NCI-H2227 (cell line): ENCODE results near the gene CCDC112.
"Not testable (repeated sequence)": the region's sequence is repeated elsewhere in the genome, so short reads cannot be mapped to it uniquely, and the experiment has no call there.

Experiments used
- DNase-seq: peaks from one replicate; lab custom pipeline; 2025; ENCODE audit not compliant: unreplicated experiment; lab: John Stamatoyannopoulos, UW

Gene CCDC112

GRCh38 chr5:115296124-115297022 is at the start of gene CCDC112:
Gene CCDC112, minus strand, starts transcription at chr5:115296654. Its CDS starts 111 bp downstream, at chr5:115296543.
- peak; percentile 78 for DNase-seq

GRCh38 chr5:115345344-115345743 is 48.9 kb upstream of the CCDC112 start:
- DNase-seq, result no peak

- DNase-seq, result no peak
Observed at GRCh38 chr5:115343855-115344254, 47.4 kb upstream of the CCDC112 start.

- DNase-seq, result no peak
Observed at GRCh38 chr5:115342590-115343377, 46.3 kb upstream of the CCDC112 start.

GRCh38 chr5:115341745-115342144 is 45.3 kb upstream of the CCDC112 start:
- no peak for DNase-seq

GRCh38 chr5:115338851-115339250 is 42.4 kb upstream of the CCDC112 start:
- no peak for DNase-seq

- DNase-seq, result no peak
Observed at GRCh38 chr5:115337882-115338281, 41.4 kb upstream of the CCDC112 start.

GRCh38 chr5:115336964-115337363 is 40.5 kb upstream of the CCDC112 start:
- no peak for DNase-seq

GRCh38 chr5:115336201-115336720 is 39.8 kb upstream of the CCDC112 start:
- DNase-seq, result no peak

GRCh38 chr5:115335301-115335700 is 38.8 kb upstream of the CCDC112 start:
- DNase-seq, result no peak

- DNase-seq, result no peak
Observed at GRCh38 chr5:115333164-115333563, 36.7 kb upstream of the CCDC112 start.

GRCh38 chr5:115330830-115331229 is 34.4 kb upstream of the CCDC112 start:
- DNase-seq, result no peak

GRCh38 chr5:115329475-115329874 is 33.0 kb upstream of the CCDC112 start:
- DNase-seq, result peak; percentile 86

GRCh38 chr5:115328617-115329274 is 32.3 kb upstream of the CCDC112 start:
- not testable (repeated sequence) for DNase-seq

- no peak for DNase-seq
Observed at GRCh38 chr5:115325296-115325959, 29.0 kb upstream of the CCDC112 start.

- no peak for DNase-seq
Observed at GRCh38 chr5:115324021-115324420, 27.6 kb upstream of the CCDC112 start.

- no peak for DNase-seq
Observed at GRCh38 chr5:115322729-115323128, 26.3 kb upstream of the CCDC112 start.

GRCh38 chr5:115321309-115321708 is 24.9 kb upstream of the CCDC112 start:
- DNase-seq, result no peak

GRCh38 chr5:115320515-115320914 is 24.1 kb upstream of the CCDC112 start:
- DNase-seq, result no peak

- no peak for DNase-seq
Observed at GRCh38 chr5:115320006-115320405, 23.6 kb upstream of the CCDC112 start.

- no peak for DNase-seq
Observed at GRCh38 chr5:115319007-115319406, 22.6 kb upstream of the CCDC112 start.
